HFF-Myc (cell line): ENCODE measurements around the gene ZBED1.

Experiments used
- DNase-seq: peaks from one replicate; pipeline ENCODE4 v3.0.0-alpha.2; 2011; ENCODE audit warnings: low read depth; ENCODE audit errors: extremely low read depth
- H3K4me3 ChIP-seq: replicated peaks from 2 replicates; pipeline ENCODE4 v1.5.1; 2011; ENCODE audit warnings: low read depth, mild to moderate bottlenecking, control low read depth, low read length
- CTCF ChIP-seq: IDR thresholded peaks from 2 replicates; pipeline ENCODE4 v1.5.1; 2012; ENCODE audit warnings: mild to moderate bottlenecking, low read depth, low read length, control low read depth; ENCODE audit errors: missing control alignments

The ZBED1 gene

GRCh38 chrX:2488621-2489285 is 12.0 kb downstream of the ZBED1 start:
- no peak for DNase-seq
- TF ChIP-seq CTCF = no peak
- no peak overlapping the region for H3K4me3 ChIP-seq

- DNase-seq = no peak
- no peak overlapping the region for H3K4me3 ChIP-seq
- TF ChIP-seq CTCF = no peak
These were observed 13.4 kb downstream of the ZBED1 start for GRCh38 chrX:2487366-2487765.

- 0 out of 2 replicates have a peak overlapping the region, but pooled peaks have one; percentile 9 for H3K4me3 ChIP-seq
- no peak for DNase-seq
- no peak for TF ChIP-seq CTCF
These were observed 14.2 kb downstream of the ZBED1 start for GRCh38 chrX:2486476-2487133.

- H3K4me3 ChIP-seq = no peak overlapping the region
- no peak for DNase-seq
- TF ChIP-seq CTCF = no peak
These were observed 14.9 kb downstream of the ZBED1 start for GRCh38 chrX:2485789-2486345.

GRCh38 chrX:2484721-2485648 is 15.8 kb downstream of the ZBED1 start:
- no peak for TF ChIP-seq CTCF
- DNase-seq = peak; percentile 36
- H3K4me3 ChIP-seq = peak overlapping the region; percentile 28

GRCh38 chrX:2484256-2484655 is 16.5 kb downstream of the ZBED1 start:
- no peak for DNase-seq
- no peak overlapping the region for H3K4me3 ChIP-seq
- TF ChIP-seq CTCF = no peak
